Activated CD8-positive, alpha-beta memory T cell treated with anti-CD3 and anti-CD28 coated beads for 24 hours (primary cell): ENCODE measurements around the gene THOC6.
A peak's percentile ranks its signal among the peaks of the same experiment; 100 is the strongest.
"Not testable (repeated sequence)": the region's sequence is repeated elsewhere in the genome, so short reads cannot be mapped to it uniquely, and the experiment has no call there.

ENCODE experiments used
- DNase-seq: peaks from one replicate; pipeline ENCODE4 v3.0.0-alpha.2; 2020

The THOC6 gene

DNA sequence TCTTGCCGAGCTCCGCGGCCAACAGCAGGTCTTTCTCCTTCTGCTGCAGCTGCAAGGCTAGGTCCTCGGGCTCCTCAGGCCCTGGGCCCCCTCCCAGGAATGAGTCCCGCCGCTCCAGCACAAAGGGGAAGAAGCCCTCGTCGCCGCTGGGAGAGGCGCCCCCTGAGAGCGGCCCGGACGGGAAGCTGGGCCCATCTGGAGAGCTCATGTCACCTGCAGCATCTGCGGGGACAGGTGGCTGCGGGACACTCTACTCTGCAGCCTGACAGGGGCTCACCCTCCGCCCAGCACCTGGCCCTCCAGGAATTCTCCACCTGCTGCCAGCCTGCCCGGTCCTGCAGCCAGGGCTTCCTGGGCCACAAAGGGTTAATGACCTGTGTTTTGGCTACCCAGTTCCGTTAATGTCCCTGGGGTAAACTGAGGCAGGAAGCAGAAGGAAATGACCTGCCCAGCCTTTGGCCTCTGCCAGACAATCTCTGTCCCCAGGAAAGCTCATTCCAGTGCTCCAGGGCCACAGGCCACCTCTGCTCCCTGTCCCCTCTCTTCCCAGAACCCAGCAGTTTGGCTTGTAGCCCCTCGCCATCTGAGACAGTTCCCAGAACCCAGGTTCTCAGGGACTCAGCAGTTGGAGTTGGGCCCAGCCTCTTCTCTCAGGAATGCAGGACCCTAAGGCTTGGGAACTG is 11.6 kb downstream of the THOC6 start:
- DNase-seq, result no peak

DNA sequence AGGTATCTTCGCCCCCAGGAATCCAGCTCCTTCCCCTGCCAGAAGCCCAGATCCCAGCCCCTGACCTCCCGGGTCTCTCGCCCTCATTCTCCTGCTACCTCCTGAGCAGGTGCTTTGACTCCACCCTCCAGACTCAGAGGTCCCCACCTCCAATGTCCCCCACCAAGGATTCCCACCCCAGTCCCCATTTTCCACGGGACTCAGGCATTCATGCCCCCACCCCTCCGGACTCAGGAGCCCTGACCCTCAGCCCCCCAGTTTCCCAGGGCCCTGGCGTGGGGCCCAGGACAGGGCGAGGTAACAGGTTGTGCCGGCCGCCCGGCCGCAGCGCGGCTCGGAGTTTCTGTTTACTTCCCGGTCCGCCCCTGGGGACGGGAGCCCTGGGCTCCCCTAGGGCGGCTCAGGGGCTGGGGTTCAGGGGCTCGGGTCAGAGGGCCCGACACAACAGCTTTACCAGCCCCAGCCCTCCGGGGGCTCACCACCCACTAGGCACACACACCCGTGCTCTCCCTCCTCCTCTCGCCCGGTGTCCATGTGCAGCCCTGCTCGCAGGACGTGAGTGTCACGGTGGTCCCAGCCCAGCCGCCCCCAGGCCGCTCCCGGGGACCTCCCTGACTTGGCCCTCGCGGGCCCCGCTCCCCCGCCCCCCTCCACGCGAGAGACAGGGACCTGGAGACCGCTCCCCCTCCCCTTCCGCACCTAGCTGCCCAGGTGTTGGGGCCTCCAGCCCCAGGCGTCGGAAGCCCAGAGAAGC is 12.3 kb downstream of the THOC6 start:
- no peak for DNase-seq

DNA sequence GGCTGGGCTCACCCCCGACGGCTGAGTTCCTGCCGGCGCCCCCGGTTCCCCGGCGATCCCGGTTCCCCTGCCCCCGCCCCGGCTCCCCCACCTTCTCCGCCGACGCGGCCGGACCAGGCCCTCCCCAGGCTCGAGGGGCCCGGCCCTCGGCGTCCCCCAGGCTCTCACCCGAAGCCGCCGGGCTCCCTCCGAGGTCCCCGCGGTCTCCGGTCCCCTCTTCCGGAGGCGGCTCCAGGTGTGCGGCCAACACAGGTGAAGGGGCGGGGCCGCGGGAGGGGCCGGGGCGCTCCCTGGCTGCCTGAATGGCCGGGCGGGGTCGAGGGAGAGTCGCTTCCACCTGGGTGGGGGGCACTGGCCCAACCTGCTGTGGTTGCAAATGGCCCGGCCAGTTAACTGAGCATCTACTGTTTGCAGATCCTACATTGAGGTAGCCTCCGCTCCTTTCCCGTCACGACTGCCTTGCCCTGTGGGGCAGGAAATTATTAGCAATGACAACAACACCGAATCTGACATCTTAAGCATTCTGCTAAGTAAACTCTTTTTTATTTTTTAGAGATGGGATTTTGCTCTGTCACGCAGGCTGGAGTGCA is 13.0 kb downstream of the THOC6 start, which contains the start of gene BICDL2:
TSS of gene BICDL2 (minus strand) at position 219 of the 590 bp plus-strand sequence. CDS start 1,448 bp downstream, outside the sequence.
- DNase-seq, result no peak

DNA sequence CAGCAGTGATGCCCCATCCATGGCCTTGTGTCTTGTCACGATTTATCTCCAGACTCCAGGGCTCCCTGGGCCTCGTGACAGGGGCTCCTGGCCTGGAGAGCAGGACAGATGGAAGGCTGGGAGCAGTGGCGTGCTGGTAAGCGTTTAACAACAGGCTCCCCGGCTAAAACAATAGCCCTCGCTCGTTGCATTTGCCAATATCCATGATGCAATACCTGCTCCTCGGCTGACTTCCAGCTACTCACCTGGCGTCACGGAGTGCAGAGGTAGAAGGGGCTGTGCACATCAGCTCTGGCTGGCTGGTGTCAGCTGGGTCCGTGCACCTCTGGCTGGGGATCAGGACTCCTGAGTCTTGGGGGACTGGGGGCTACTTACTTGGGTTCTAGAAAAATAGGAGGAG is 14.4 kb downstream of the THOC6 start:
- DNase-seq, result no peak

DNA sequence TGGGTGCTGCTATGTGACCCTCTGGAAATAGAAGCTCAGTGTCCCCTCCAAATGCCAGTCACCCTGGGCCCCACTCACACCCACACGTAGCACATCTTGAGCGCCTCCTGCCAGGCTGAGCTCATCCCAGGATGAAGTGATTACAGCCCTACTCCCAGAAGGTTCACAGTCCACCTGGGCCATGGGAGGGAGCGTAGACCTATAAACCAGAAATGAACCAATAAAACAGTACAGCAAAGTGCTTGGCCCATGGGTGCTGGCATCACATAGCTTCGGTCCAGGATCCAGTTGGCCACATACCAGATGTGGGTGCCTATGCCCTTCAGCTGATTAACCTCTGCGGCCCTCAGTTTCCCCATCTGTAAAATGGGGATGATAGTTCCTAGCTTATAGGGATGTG is 15.1 kb downstream of the THOC6 start:
- no peak for DNase-seq

DNA sequence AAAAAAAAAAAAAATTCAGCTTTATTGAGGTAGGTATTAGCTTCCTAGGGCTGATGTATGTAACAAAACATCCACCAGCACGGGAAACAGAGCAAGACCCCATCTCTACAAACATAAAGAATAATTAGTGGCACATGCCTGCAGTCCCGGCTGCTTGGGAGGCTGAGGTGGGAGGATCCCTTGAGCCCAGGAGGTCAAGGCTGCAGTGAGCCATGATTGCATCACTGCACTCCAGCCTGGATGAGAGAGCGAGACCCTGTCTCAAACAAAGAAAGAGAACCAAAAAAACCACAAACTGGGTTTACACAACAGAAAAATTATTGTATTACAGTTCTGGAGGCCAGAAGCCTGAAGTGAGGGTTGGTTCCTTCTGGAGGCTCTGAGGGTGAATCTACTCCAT is 18.5 kb downstream of the THOC6 start:
- no peak for DNase-seq

DNA sequence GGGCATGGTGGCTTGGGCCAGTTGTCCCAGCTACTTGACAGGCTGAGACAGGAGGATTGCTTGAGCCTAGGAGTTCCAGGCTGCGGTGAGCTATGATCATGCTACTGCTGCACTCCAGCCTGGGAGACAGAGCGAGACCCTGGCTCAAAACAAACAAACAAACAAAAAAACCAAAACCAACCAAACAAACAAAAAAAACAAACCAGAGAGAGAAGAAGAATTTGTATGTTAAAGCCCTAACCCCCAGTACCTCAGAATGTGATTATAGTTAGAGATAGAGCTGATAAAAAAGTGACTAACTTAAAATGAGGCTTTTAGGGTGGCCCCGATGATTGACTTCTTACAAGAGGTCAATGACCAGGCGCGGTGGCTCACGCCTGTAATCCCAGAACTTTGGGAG is 20.9 kb downstream of the THOC6 start:
- no peak for DNase-seq

DNA sequence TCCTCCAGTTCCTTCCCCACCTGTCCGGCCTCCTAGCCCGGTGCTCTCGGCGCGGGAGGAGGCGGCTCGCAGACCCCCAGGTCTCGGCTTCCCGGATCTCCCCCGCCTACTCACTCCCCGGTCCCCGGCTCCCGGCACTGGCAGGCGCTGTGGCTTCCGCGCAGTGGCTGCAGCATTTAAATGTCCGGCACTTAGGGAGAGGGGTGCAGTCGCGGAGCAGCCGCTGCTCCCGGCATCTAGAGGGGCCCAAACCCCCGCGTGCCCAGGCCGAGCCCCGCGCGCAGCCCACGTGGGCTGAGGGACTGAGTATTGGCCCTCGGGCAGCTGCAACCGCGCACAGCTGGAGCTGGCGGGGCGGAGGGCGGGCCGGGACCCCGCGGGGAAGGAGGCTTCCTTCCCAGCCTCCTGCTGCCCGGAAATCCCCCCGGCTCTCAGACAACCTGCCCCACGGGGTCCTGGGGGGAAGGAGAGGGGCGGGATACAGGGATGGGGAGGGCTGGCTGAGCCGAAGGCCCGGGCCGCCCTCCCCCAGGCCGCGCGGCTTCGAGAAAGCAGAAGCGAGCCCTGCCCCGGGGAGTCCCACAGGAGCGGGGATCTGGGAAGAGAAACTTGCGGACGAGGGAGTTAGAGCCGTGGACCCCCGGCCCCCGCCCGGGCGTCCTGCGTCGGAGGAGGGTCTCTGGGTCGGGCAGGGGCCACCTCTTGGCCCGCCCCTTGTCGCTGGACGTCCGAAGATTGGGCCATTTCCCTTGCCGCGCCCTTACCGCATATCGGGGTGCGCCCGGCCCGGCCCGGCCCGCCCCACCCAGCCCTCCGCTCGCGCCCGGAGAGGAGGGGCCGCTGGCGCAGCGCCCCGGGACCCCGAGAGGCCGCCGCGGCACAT is 22.2 kb downstream of the THOC6 start, which contains the start of gene MMP25:
TSS of gene MMP25 (plus strand) at position 804 of the 883 bp plus-strand sequence. CDS start 357 bp downstream, outside the sequence.
- peak; percentile 69 for DNase-seq

DNA sequence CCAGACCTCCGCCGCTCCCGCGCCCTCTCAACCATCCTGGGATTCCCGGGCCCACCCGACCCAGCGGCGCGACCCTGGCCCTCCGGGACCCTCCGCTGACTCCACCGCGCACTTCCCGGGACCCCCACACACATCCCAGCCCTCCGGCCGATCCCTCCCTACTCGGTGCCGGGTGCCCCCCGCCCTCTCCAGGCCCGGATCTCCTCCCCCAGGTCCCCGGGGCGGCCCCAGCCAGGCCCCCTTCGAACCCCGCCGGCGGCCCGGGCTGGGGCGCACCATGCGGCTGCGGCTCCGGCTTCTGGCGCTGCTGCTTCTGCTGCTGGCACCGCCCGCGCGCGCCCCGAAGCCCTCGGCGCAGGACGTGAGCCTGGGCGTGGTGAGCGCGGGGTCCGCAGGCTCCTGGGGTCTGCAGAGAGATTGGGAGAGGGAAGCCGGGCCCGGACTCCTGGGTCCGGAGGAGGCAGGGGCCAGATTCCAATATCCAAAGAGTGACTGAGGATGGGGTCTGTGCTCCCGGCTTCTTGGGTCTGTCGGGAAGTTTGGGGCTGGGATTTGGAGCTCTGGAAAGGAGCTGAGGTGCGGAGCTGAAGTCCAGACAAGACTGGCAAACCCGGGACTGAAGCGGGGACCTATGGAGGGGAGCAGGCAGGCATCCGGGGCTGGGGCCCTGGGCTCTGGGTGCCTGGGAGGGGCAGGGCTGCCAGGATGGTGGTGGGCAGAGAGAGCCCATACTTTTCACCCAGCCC is 23.0 kb downstream of the THOC6 start:
- DNase-seq, result no peak

DNA sequence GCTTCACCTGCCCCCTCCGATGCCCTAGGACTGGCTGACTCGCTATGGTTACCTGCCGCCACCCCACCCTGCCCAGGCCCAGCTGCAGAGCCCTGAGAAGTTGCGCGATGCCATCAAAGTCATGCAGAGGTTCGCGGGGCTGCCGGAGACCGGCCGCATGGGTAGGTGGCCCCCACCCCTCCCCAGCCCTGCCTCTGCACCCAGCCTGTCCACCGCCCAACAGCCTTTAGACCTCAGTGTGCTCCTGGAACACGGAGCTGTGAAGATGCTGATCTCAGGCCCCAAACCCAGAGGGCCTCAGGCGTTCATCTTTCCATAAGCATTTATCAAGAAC is 23.5 kb downstream of the THOC6 start:
- DNase-seq, result no peak

DNA sequence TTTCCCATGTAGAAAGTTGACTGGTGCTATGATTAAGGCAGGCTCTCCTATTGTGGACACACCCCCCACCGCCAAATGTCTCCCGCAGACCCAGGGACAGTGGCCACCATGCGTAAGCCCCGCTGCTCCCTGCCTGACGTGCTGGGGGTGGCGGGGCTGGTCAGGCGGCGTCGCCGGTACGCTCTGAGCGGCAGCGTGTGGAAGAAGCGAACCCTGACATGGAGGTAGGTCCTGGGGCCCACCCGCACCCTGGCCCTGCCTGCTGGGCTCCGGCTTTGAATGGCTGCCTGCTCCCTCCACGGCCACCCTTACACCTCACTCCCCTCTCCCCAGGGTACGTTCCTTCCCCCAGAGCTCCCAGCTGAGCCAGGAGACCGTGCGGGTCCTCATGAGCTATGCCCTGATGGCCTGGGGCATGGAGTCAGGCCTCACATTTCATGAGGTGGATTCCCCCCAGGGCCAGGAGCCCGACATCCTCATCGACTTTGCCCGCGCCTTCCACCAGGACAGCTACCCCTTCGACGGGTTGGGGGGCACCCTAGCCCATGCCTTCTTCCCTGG is 26.2 kb downstream of the THOC6 start:
- no peak for DNase-seq

DNA sequence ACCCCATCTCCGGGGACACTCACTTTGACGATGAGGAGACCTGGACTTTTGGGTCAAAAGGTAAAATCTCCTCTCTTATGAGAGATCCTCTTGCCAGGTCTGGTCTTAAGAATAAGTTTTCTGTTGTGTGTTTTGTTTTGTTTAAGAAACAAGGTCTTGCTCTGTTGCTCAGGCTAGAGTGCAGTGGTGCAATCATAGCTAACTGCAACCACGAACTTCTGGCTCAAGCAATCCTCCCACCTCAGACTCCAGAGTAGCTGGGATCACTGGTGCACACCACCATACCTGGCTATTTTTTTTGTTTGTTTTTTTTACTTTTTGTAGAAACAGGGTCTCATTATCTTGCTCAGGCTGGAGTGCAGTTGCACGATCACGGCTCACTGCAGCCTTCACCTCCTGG is 26.7 kb downstream of the THOC6 start:
- no peak for DNase-seq

DNA sequence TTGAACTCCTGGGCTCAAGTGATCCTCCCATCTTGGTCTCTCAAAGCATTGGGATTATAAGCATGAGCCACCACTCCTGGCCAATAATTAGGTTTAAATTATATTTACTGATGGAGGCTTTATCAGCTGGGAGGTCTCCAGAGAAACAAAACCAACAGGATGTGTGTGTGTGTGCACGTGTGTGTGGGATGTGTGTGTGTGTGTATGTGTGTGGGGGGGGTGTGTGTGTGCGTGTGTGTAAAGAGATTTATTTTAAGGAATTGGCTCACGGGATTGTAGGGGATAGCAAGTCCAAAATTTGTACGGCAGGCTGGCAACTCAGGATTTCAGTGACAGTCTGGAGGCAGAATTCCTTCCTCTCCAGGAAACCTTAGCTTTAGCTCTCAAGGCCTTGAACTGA is 27.2 kb downstream of the THOC6 start:
- no peak for DNase-seq

DNA sequence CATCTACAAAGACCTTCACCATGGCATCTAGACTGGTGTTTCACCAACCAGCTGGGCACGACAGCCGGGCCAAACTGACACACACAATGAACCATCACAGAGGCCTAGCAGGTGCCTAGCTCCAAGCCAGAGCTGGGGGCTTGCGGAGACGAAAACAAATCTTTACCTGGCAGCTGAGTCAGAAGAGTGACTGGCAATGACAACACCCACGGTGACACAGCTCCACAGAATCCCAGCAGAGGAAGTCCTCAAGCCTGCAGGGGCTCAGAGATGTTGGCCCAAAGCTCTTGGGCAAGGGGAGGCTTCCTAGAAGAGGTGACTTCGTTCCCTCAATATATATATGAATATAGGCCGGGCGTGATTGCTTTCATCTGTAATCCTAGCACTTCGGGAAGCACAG is 27.7 kb downstream of the THOC6 start:
- DNase-seq, result no peak

DNA sequence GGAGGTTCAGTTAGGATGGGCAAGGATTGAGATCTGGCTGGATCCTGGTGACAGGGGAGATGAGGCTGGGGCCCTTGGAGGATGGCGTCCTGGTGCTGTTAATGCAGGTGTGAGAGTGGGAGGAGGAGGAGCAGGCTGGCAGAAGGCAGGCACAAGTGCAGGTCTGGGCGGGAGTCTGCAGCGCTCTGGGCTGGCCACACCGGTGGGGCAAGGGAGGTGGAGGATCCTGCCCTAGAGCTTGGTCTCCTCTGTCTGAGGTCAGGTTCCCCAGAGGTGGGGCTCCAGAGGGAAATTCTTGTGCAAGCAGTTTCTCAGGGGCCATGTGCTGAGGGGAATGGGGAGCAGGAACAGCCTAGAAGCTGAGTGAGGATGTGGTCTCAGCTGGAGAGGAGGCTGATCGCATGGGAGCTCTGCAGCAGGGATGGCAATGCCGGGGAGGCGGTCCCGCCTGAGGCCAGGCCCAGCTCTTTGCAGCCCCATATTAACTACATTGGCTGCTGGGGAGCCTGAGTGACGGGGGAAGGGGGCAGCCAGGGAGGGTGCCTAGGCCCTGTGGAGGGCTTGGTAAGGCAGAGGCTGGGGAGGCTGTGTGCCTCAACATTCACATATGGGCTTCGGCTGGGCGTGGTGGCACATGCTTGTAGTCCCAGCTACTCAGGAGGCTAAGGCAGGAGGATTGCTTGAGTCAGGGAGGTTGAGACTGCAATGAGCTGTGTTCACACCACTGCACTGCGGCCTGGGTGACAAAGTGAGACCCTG is 28.9 kb downstream of the THOC6 start:
- DNase-seq, result peak; percentile 70

DNA sequence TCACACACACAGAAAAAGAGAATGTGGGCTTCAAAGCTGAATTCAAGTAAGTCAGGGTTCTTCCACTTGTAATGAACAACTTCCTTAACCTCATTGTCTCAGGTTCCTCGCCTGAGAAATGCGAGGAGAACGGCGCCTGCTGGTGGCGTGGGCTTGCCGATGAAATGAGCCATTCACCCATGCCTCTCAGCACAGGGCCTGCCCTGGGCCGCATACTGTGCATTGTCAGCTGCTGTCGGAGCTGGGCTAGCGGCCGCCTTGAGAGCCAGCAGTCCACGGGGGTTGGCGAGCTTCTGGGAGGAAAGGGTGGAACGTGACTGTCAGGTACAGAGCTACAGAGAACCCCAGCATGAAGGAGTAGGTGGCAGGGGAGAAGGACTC is 29.5 kb downstream of the THOC6 start:
- not testable (repeated sequence) for DNase-seq

DNA sequence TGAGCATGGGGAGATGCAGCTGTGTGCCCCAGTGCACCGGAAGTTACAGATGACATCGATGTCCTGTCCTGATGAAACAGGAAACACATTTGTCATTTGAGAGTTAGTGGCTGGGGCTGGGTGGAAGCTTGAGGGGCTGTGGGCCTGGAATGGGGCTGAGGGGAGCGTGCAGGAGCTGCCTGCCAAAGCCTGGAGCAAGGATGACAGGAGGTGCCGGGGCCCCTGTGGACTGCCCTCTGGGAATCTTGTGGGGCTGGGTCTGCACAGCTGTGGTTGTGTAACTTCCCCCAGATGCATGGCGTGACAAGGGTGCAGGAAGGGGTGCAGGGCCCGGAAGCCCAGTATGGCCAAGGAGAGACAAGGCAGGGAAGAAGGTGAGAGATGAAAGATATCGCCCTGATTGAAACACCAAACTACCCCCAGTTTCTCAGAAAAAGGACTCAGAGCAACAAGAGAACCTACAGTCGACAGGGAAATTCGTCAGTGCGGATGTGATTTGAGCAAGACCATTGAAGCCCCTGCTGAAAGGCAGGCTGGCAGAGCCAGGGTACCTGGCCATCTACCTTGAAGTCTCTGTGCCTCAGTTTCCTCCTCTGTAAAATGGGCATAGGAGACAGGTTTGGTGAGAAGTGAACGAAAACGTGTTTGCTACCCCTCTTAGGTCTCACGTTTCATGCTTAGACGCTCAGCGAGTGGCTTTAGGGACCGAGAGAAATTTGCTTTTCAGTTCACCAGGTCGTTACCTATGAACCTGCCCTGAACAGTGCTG is 31.3 kb downstream of the THOC6 start:
- no peak for DNase-seq

DNA sequence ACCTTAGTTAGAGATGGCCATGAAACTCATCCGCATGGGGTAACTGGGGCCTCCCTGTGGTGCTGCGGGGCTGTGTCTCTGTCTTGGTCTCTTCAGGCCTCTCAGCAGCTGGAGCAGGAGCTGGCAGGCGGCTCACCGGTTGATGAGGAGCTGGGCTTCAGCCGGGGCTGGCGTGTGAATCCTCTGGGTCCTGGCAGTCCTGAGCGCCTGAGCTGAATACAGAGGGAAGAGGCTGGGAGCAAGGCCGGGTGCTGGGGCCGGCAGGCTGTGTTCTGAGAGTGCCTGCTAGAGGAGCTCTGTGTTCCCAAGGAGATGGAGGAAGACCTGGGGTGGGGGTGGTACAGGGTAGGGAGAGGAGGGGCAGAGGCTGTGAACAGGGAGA is 31.9 kb downstream of the THOC6 start:
- DNase-seq, result not testable (repeated sequence)

DNA sequence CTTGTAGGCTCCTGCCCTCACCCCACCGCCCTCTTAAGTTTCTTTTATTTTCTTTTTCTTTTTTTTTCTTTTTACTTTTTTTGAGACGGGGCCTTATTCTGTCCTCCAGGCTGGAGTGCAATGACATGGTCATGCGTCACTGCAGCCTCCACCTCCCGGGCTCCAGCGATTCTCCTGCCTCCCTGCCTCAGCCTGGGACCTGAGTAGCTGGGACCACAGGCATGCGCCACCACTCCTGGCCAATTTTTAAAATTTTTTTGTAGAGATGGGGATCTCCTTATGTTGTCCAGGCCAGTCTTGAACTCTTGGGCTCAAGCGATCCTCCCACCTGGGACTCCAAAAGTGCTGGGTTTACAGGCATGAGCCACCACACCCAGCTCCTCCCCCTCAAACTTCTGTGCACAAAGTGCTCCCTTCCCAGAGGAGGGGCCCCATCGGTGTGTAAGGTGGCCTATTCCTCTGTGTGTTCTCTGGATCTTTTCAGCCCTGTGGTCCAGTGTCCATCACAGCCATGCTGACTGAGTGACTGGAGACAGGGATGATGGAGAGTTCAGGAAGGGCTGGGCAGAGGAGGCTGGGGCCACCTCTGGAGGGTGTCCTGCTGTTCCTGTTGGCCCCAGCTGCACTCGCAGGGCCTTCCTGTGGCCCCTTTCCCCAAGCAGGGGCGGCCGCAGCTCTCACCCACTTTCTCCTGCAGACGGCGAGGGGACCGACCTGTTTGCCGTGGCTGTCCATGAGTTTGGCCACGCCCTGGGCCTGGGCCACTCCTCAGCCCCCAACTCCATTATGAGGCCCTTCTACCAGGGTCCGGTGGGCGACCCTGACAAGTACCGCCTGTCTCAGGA is 32.7 kb downstream of the THOC6 start:
- DNase-seq, result no peak
